ENCODE measurements around the gene MRPL41.
"Not testable (repeated sequence)": the region's sequence is repeated elsewhere in the genome, so short reads cannot be mapped to it uniquely, and the experiment has no call there.

MRPL41 gene

DNA sequence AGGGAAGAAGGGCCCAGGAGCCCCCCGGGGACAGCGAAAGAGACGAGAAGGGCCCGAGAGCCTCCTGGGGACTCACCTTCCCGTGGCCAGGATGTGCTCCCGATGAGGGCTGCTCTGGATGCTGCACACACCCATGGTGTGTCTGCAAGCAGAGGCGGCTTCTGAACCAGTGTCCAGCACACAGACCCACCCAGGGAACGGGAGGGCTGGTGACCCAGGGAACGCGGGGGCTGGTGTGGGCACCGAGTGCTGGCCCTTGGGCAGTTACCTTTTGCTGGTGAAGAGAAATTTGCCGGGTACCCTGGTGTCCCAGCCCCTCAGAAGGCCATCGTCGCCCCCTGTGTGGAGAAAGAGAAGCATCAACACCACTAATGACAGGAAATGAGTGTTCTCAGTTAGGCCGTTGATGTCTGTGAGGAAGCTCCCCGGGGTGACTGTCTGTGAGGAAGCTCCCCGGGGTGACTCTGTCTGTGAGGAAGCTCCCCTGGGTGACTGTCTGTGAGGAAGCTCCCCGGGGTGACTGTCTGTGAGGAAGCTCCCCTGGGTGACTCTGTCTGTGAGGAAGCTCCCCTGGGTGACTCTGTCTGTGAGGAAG is 13.2 kb downstream of the MRPL41 start:
- Histone ChIP-seq H3K36me3 (ENCODE audit: insufficient read depth, low read length) (peaks cover 32% of the 10 kb centered on the region), H3K4me1 (ENCODE audit: insufficient read depth, low read length) (no peaks in the 10 kb centered on the region), H2AFZ (ENCODE audit: low read depth, low read length) (no peak overlapping the region), H3K27me3 (ENCODE audit: insufficient read depth, low read length, poor library complexity) (no peaks in the 10 kb centered on the region), H3K27ac (ENCODE audit: low read length) (no peak overlapping the region), H3K9ac (ENCODE audit: low read depth, low read length) (no peak overlapping the region), H3K4me2 (ENCODE audit: insufficient read depth, low read length) (no peak overlapping the region), H3K9me3 (ENCODE audit: insufficient read depth, low read length, severe bottlenecking) (no peaks in the 10 kb centered on the region), H3K79me2 (ENCODE audit: insufficient read depth, low read length) (peaks cover 2% of the 10 kb centered on the region), H3K4me3 (ENCODE audit: low read depth in 1 of 2, low read length in 2 of 2) (no peak overlapping the region), H4K20me1 (ENCODE audit: insufficient read depth, low read length) (peaks cover 15% of the 10 kb centered on the region; the same call in 1 of the 2 replicates)
- DNase-seq (no peak), ATAC-seq (ENCODE audit: insufficient read depth, low read depth) (no peak)
- TF ChIP-seq, protein P1, sequence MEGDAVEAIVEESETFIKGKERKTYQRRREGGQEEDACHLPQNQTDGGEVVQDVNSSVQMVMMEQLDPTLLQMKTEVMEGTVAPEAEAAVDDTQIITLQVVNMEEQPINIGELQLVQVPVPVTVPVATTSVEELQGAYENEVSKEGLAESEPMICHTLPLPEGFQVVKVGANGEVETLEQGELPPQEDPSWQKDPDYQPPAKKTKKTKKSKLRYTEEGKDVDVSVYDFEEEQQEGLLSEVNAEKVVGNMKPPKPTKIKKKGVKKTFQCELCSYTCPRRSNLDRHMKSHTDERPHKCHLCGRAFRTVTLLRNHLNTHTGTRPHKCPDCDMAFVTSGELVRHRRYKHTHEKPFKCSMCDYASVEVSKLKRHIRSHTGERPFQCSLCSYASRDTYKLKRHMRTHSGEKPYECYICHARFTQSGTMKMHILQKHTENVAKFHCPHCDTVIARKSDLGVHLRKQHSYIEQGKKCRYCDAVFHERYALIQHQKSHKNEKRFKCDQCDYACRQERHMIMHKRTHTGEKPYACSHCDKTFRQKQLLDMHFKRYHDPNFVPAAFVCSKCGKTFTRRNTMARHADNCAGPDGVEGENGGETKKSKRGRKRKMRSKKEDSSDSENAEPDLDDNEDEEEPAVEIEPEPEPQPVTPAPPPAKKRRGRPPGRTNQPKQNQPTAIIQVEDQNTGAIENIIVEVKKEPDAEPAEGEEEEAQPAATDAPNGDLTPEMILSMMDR (IDR thresholded peaks at IDR 0.05; ENCODE audit: borderline replicate concordance, extremely low read depth, low read length, poor library complexity, severe bottlenecking) = no peak
- TF ChIP-seq EZH2 (IDR thresholded peaks at IDR 0.05; ENCODE audit: borderline replicate concordance, low read depth, low read length, severe bottlenecking) = no peak

DNA sequence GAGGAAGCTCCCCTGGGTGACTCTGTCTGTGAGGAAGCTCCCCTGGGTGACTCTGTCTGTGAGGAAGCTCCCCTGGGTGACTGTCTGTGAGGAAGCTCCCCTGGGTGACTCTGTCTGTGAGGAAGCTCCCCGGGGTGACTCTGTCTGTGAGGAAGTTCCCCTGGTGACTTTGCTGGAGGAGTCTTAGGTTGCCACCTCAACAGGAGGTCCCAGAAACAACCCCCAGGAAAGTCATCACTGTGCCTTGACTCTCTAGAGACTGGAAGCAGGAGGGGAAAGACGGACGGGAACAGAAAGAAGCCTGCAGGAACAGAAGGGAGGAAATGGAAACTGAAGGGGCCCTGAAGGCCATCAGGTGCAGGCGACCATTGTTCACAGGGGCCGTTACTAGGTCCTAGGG is 16.8 kb downstream of the MRPL41 start:
- not testable (repeated sequence) for H3K4me2 ChIP-seq (ENCODE audit: insufficient read depth, low read length); H3K4me3 ChIP-seq (ENCODE audit: low read depth in 1 of 2, low read length in 2 of 2); H3K9me3 ChIP-seq (ENCODE audit: insufficient read depth, low read length, severe bottlenecking); H2AFZ ChIP-seq (ENCODE audit: low read depth, low read length); H3K9ac ChIP-seq (ENCODE audit: low read depth, low read length); H3K27me3 ChIP-seq (ENCODE audit: insufficient read depth, low read length, poor library complexity); DNase-seq; ATAC-seq (ENCODE audit: insufficient read depth, low read depth); H3K79me2 ChIP-seq (ENCODE audit: insufficient read depth, low read length); H3K4me1 ChIP-seq (ENCODE audit: insufficient read depth, low read length); H3K27ac ChIP-seq (ENCODE audit: low read length)
- Histone ChIP-seq H4K20me1 (ENCODE audit: insufficient read depth, low read length) (peaks cover 16% of the 10 kb centered on the region; the same call in 1 of the 2 replicates), H3K36me3 (ENCODE audit: insufficient read depth, low read length) (peaks cover 38% of the 10 kb centered on the region)

DNA sequence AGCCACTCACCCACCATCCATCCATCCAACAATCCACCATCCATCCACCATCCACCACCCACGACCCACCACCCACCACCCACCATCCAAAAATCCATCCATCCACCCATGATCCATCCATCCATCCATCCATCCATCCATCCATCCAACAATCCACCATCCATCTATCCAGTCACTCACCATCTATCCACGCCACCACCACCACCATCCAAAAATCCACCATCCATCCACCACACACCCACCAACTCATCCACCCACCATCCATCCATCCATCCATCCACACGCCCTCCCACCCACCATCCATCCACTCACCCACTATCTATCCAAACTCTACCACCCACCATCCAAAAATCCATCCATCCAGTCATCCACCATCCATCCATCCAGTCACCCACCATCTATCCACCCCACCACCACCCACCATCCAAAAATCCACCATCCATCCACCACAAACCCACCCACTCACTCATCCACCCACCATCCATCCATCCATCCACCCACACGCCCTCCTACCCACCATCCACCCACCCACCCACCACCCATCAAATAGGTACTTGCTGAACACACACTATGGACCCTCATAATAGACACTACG is 18.0 kb downstream of the MRPL41 start:
- peaks cover 18% of the 10 kb centered on the region; the same call in 1 of the 2 replicates for H4K20me1 ChIP-seq (ENCODE audit: insufficient read depth, low read length)
- no peaks in the 10 kb centered on the region for H3K9me3 ChIP-seq (ENCODE audit: insufficient read depth, low read length, severe bottlenecking)

DNA sequence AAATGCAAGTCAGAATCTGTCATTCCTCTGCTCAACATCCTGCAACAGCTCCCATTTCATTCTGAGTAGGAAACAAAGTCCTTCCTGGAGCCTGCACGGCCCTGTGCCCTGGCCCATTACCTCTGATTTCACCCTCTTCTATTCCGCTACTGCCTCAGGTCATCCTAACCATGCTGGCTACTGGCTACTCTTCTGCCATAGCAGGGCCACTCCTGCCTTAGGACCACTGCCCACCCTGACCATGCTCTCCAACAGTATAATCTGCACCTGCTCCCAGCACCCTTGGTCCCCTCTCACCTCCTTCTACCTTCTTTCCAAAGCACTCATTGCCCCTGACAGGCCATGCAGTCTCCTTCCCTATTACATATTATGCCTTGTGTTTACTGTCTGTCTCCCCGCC is 18.9 kb downstream of the MRPL41 start:
- no peak for ATAC-seq (ENCODE audit: insufficient read depth, low read depth)
- Histone ChIP-seq H3K36me3 (ENCODE audit: insufficient read depth, low read length) (peaks cover 40% of the 10 kb centered on the region), H3K9ac (ENCODE audit: low read depth, low read length) (no peak overlapping the region), H2AFZ (ENCODE audit: low read depth, low read length) (no peak overlapping the region), H3K27me3 (ENCODE audit: insufficient read depth, low read length, poor library complexity) (no peaks in the 10 kb centered on the region), H3K9me3 (ENCODE audit: insufficient read depth, low read length, severe bottlenecking) (no peaks in the 10 kb centered on the region), H3K4me2 (ENCODE audit: insufficient read depth, low read length) (no peak overlapping the region), H3K27ac (ENCODE audit: low read length) (no peak overlapping the region), H4K20me1 (ENCODE audit: insufficient read depth, low read length) (peaks cover 23% of the 10 kb centered on the region; the same call in 1 of the 2 replicates), H3K4me3 (ENCODE audit: low read depth in 1 of 2, low read length in 2 of 2) (no peak overlapping the region), H3K4me1 (ENCODE audit: insufficient read depth, low read length) (0 out of 2 replicates have a peak, but pooled peaks cover 2% of the 10 kb centered on the region), H3K79me2 (ENCODE audit: insufficient read depth, low read length) (peaks cover 18% of the 10 kb centered on the region)
- no peak for DNase-seq
- TF ChIP-seq, protein P1 (IDR thresholded peaks at IDR 0.05; ENCODE audit: borderline replicate concordance, extremely low read depth, low read length, poor library complexity, severe bottlenecking) = no peak
- no peak for TF ChIP-seq EZH2 (IDR thresholded peaks at IDR 0.05; ENCODE audit: borderline replicate concordance, low read depth, low read length, severe bottlenecking)

More for the DNA sequence above, 18.0 kb downstream of the MRPL41 start:
- Histone ChIP-seq H3K27me3 (ENCODE audit: insufficient read depth, low read length, poor library complexity) (no peaks in the 10 kb centered on the region), H3K79me2 (ENCODE audit: insufficient read depth, low read length) (peaks cover 10% of the 10 kb centered on the region), H3K36me3 (ENCODE audit: insufficient read depth, low read length) (peaks cover 35% of the 10 kb centered on the region), H3K4me3 (ENCODE audit: low read depth in 1 of 2, low read length in 2 of 2) (no peak overlapping the region), H3K4me2 (ENCODE audit: insufficient read depth, low read length) (no peak overlapping the region), H3K9ac (ENCODE audit: low read depth, low read length) (no peak overlapping the region), H2AFZ (ENCODE audit: low read depth, low read length) (no peak overlapping the region), H3K4me1 (ENCODE audit: insufficient read depth, low read length) (no peaks in the 10 kb centered on the region), H3K27ac (ENCODE audit: low read length) (no peak overlapping the region)
- DNase-seq = no peak
- no peak for ATAC-seq (ENCODE audit: insufficient read depth, low read depth)
- TF ChIP-seq, protein P1 (IDR thresholded peaks at IDR 0.05; ENCODE audit: borderline replicate concordance, extremely low read depth, low read length, poor library complexity, severe bottlenecking) = no peak
- TF ChIP-seq EZH2 (IDR thresholded peaks at IDR 0.05; ENCODE audit: borderline replicate concordance, low read depth, low read length, severe bottlenecking) = no peak
